Left lobe of liver (tissue), 2 donors: Measurements from ENCODE around the gene MUC20. TPM values are rescaled to one million over a fixed set of nuclear protein-coding genes. Genes with fewer than 3 reads are reported as not detected.
"Not testable (repeated sequence)": the region's sequence is repeated elsewhere in the genome, so short reads cannot be mapped to it uniquely, and the experiment has no call there.

Experiments
- ATAC-seq: fragments of 200-7000 bp; cut with Tn5 transposase; one replicate; pipeline ENCODE4 v1.9.1; 2020; ENCODE audit warnings: mild to moderate bottlenecking, moderate library complexity
- DNase-seq: peaks from one replicate; pipeline ENCODE4 v3.0.0-alpha.2; 2020; ENCODE audit warnings: low spot score
- total RNA-seq: library from RNA; stranded (reverse); gene quantifications from one replicate; pipeline ENCODE4 v1.2.1, GENCODE V29; 2021
- donor health status: DM: no; HTN: no; CAD: no; lungs with moderate emphysema.
- donor health status: DM: no; HTN: yes; CAD: no.

The MUC20 gene
- total RNA-seq, 1 donor from 2014 or later = 29.6 TPM

- no peak for DNase-seq
- ATAC-seq = no peak
These were observed 11.9 kb upstream of the MUC20 start for GRCh38 chr3:195708626-195709481.

DNA sequence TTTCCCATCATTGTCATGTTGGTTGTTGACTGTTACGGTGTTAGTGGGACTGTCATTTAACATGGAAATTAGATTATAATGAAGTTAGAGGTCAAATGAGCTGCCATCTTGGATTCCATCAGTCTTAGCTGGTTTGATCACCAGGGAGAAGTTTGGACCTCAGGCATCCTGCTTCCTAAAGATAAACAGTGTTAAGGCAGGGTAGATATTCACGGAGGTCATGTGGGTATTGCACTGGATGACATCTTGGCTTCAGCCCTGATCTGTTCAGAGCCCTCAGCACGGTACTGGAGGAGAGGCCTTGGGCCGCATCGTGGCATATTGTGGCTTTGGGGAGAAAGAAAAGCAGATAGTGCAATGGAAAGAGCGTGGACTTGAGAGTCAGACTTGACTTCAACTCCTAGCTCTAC lies 11.1 kb upstream of the MUC20 start:
- no peak for DNase-seq
- no peak for ATAC-seq

DNA sequence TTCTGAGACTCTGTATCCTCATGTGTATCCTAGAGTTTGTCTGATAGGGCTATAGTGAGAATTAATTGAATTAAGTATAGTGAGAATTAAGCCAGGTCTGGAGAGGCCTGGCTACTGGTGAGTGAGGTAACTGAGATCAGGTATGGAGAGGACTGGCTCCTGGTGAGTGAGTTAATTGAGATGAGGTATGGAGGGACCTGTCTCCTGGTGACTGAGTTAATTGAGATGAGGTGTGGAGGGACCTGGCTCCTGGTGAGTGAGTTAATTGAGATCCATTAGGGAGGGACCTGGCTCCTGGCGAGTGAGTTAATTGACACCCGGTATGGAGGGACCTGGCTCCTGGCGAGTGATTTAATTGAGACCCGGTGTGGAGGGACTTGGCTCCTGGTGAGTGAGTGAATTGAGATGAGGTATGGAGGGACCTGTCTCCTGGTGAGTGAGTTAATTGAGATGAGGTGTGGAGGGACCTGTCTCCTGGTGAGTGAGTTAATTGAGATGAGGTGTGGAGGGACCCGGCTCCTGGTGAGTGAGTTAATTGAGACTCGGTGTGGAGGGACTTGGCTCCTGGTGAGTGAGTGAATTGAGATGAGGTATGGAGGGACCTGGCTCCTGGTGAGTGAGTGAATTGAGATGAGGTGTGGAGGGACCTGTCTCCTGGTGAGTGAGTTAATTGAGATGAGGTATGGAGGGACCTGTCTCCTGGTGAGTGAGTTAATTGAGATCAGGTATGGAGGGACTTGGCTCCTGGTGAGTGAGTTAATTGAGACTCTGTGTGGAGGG lies 10.5 kb upstream of the MUC20 start:
- not testable (repeated sequence) for DNase-seq, ATAC-seq

GRCh38 chr3:195711091-195711812 lies 9.5 kb upstream of the MUC20 start:
- not testable (repeated sequence) for DNase-seq, ATAC-seq

GRCh38 chr3:195711813-195712534 lies 8.8 kb upstream of the MUC20 start:
- DNase-seq (no peak), ATAC-seq (no peak)

- not testable (repeated sequence) for ATAC-seq
These were observed 8.3 kb upstream of the MUC20 start for GRCh38 chr3:195712535-195712910.

GRCh38 chr3:195713150-195713549 lies 7.6 kb upstream of the MUC20 start:
- not testable (repeated sequence) for ATAC-seq, DNase-seq

More at GRCh38 chr3:195712535-195712910, 8.3 kb upstream of the MUC20 start:
- DNase-seq = not testable (repeated sequence)

DNA sequence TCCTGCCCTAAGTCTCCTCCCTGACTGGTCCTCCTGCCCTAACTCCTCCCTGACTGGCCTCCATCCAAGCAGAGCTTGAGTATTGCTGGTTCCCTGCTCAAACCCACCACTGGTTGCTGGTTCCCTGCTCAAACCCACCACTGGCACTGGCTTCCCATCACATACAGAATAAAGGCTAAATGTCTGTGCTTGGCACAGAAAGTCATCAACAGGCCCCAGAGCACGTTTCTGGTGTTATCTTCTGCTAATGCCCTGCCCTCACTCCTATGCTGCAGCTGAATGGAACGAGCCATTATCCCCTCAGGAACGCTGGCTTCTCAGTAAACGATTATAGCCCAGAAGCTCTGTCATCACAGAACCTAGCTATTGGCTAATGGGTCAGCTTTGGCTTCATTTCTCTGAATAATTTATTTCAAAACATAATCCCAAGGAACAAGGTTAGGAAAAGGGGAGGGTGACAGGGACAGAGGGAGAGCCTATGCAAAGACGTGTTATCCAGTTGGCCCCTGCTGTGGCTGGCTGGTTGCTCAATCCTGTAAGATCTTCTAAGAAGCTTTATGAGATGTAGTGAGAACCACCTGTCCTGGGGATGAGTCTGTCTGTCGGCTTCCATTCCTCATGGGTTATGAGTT lies 6.3 kb upstream of the MUC20 start:
- no peak for ATAC-seq
- no peak for DNase-seq

GRCh38 chr3:195715134-195715533 lies 5.6 kb upstream of the MUC20 start:
- no peak for DNase-seq
- ATAC-seq = no peak

- no peak for DNase-seq
- ATAC-seq = peak; percentile 45
These were observed 5.1 kb upstream of the MUC20 start for GRCh38 chr3:195715583-195716266.

DNA sequence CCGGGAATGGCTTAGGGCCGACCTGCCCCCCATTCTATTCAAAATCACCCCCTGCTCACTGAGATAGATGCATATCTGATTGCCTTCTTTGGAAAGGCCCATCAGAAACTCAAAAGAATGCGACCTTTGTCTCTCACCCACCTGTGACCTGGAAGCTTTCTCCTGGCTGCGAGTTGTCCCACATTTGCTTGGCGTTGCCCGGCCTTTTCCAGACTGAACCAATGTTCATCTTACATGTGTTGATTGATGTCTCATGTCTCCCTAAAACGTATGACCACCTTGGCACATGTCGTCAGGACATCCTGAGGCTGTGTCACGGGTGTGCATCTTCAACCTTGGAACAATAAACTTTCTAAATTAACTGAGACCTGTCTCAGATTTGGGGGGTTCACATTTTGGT lies 3.4 kb upstream of the MUC20 start:
- no peak for ATAC-seq
- no peak for DNase-seq

DNA sequence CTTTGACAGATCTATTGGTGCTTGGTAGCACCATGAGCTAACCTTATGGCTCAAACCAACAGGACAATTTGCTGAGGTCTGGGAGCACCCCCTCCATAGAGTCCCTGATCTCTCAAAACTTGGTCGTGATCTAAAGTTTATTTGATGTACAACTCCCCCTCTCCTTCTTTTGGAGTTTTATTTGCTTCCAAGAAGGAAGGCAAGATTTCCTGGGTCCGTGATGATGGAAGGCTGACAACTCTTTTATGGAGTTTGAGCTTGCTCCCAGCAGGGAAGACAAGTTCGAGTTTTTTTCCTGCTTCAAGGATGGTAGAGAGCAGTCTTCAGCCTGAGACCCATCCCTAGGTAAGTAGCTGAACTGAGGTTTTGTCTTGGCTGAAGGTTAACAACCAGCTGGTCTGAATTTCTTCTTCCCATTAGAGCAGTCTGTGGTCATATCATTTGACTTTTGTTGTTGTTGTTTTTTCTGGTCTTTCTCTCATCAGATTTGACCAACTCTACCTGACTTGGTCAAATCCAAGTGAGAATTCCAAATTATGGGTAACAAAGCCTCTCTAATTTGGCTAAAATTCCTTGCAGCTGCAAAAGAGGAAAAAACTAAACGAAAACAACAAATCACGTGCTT lies 2.8 kb upstream of the MUC20 start:
- DNase-seq = no peak
- ATAC-seq = no peak

GRCh38 chr3:195718477-195718984 lies 2.2 kb upstream of the MUC20 start:
- DNase-seq (no peak), ATAC-seq (no peak)

DNA sequence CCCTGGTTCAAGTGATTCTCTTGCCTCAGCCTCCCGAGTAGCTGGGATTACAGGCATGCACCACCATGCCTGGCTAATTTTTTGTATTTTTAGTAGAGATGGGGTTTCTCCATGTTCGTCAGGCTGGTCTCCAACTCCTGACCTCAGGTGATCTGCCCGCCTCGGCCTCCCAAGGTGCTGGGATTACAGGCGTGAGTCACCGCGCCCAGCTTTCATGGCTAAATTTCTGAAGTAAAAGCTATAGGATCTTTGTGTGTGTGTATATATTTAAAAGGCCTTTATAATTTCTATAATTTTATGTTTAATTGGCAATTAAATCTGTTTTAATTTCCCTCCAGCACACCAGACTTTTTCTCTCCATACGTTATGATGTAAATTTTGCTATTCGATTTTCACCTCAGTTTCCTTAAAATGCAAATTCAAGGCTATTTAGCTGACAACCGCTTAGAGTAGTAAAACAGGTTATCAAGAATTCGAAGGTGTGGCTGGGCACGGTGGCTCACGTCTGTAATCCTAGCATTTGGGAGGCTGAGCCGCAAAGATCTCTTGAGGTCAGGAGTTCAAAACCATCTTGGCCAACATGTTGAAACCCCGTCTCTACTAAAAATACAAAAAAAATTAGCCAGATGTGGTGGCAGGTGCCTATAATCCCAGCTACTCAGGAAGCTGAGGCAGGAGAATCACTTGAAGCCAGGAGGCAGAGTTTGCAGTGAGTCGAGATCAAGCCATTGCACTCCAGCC lies 1.1 kb upstream of the MUC20 start:
- not testable (repeated sequence) for DNase-seq, ATAC-seq

GRCh38 chr3:195722139-195722995 lies 1.6 kb downstream of the MUC20 start:
- peak; percentile 87 for ATAC-seq
- not testable (repeated sequence) for DNase-seq

- not testable (repeated sequence) for DNase-seq
- ATAC-seq = peak; percentile 45
These were observed 2.2 kb downstream of the MUC20 start for GRCh38 chr3:195722996-195723345.

DNA sequence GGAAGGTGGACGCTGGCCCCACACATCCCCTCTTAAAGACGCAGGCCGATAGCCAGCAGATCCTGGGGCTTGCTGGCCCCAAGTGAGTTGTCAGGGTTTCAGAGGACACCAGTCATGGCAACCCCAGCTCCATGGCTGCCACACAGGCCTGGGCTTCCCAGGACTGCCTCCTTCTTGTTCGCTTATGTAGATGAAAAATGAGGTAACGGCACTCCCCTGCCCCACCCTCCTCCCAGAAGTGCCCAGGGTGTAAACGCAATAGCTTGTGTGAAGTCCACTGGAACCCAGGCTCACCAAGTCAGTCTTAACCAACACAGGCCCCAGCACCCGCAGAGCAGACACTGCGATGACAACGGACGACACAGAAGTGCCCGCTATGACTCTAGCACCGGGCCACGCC lies 3.6 kb downstream of the MUC20 start:
- DNase-seq, ATAC-seq: not testable (repeated sequence)
